ENCODE data around the gene PANK4. TPM values are rescaled to one million over a fixed set of nuclear protein-coding genes. Genes with fewer than 3 reads are reported as not detected.

PANK4 gene
- polyA plus RNA-seq, 1 donor: 20.7 TPM

GRCh38 chr1:2502661-2503553 is 23.5 kb downstream of the PANK4 start:
- DNase-seq: no peak
- WGBS (ENCODE audit: insufficient coverage, low lambda C conversion rate): no CpG with 5 or more reads among the region's 36 CpGs
- Histone ChIP-seq H3K4me1 (ENCODE audit: control insufficient read depth, insufficient read depth, low read length) (peaks cover 5% of the 10 kb centered on the region), H3K27ac (ENCODE audit: low read length) (no peak overlapping the region), H3K9me3 (ENCODE audit: control insufficient read depth, low read depth, low read length) (peaks cover 3% of the 10 kb centered on the region), H3K27me3 (ENCODE audit: control insufficient read depth, insufficient read depth, low read length) (peaks cover 47% of the 10 kb centered on the region), H3K36me3 (ENCODE audit: control insufficient read depth, insufficient read depth, low read length) (peaks cover 5% of the 10 kb centered on the region), H3K4me3 (ENCODE audit: low read length) (no peak overlapping the region)

GRCh38 chr1:2502210-2502609 is 24.2 kb downstream of the PANK4 start:
- Histone ChIP-seq H3K27me3 (ENCODE audit: control insufficient read depth, insufficient read depth, low read length) (peaks cover 47% of the 10 kb centered on the region), H3K4me3 (ENCODE audit: low read length) (no peak overlapping the region), H3K9me3 (ENCODE audit: control insufficient read depth, low read depth, low read length) (peaks cover 3% of the 10 kb centered on the region), H3K36me3 (ENCODE audit: control insufficient read depth, insufficient read depth, low read length) (no peaks in the 10 kb centered on the region), H3K27ac (ENCODE audit: low read length) (no peak overlapping the region), H3K4me1 (ENCODE audit: control insufficient read depth, insufficient read depth, low read length) (peaks cover 5% of the 10 kb centered on the region)
- WGBS (ENCODE audit: insufficient coverage, low lambda C conversion rate): no CpG with 5 or more reads among the region's 34 CpGs
- DNase-seq: no peak

GRCh38 chr1:2501820-2502119 is 24.6 kb downstream of the PANK4 start:
- WGBS (ENCODE audit: insufficient coverage, low lambda C conversion rate): no CpG with 5 or more reads among the region's 7 CpGs

GRCh38 chr1:2501041-2501819 is 25.2 kb downstream of the PANK4 start:
- no peak for DNase-seq
- Histone ChIP-seq H3K27ac (ENCODE audit: low read length) (no peak overlapping the region), H3K4me3 (ENCODE audit: low read length) (no peak overlapping the region), H3K4me1 (ENCODE audit: control insufficient read depth, insufficient read depth, low read length) (peaks cover 5% of the 10 kb centered on the region), H3K27me3 (ENCODE audit: control insufficient read depth, insufficient read depth, low read length) (peaks cover 47% of the 10 kb centered on the region), H3K36me3 (ENCODE audit: control insufficient read depth, insufficient read depth, low read length) (no peaks in the 10 kb centered on the region), H3K9me3 (ENCODE audit: control insufficient read depth, low read depth, low read length) (peaks cover 3% of the 10 kb centered on the region)
- WGBS (ENCODE audit: insufficient coverage, low lambda C conversion rate): no CpG with 5 or more reads among the region's 28 CpGs

More at GRCh38 chr1:2501820-2502119, 24.6 kb downstream of the PANK4 start:
- no peak for DNase-seq
- Histone ChIP-seq H3K27me3 (ENCODE audit: control insufficient read depth, insufficient read depth, low read length) (peaks cover 47% of the 10 kb centered on the region), H3K27ac (ENCODE audit: low read length) (no peak overlapping the region), H3K4me1 (ENCODE audit: control insufficient read depth, insufficient read depth, low read length) (peaks cover 5% of the 10 kb centered on the region), H3K9me3 (ENCODE audit: control insufficient read depth, low read depth, low read length) (peaks cover 3% of the 10 kb centered on the region), H3K4me3 (ENCODE audit: low read length) (no peak overlapping the region), H3K36me3 (ENCODE audit: control insufficient read depth, insufficient read depth, low read length) (no peaks in the 10 kb centered on the region)

- no CpG with 5 or more reads among the region's 19 CpGs for WGBS (ENCODE audit: insufficient coverage, low lambda C conversion rate)
- Histone ChIP-seq H3K36me3 (ENCODE audit: control insufficient read depth, insufficient read depth, low read length) (no peaks in the 10 kb centered on the region), H3K9me3 (ENCODE audit: control insufficient read depth, low read depth, low read length) (peaks cover 3% of the 10 kb centered on the region), H3K4me1 (ENCODE audit: control insufficient read depth, insufficient read depth, low read length) (peaks cover 5% of the 10 kb centered on the region), H3K4me3 (ENCODE audit: low read length) (no peak overlapping the region), H3K27me3 (ENCODE audit: control insufficient read depth, insufficient read depth, low read length) (peaks cover 40% of the 10 kb centered on the region), H3K27ac (ENCODE audit: low read length) (no peak overlapping the region)
- DNase-seq: no peak
These were observed 26.3 kb downstream of the PANK4 start for GRCh38 chr1:2499986-2500596.

- Histone ChIP-seq H3K4me3 (ENCODE audit: low read length) (no peak overlapping the region), H3K27ac (ENCODE audit: low read length) (no peak overlapping the region), H3K27me3 (ENCODE audit: control insufficient read depth, insufficient read depth, low read length) (peaks cover 32% of the 10 kb centered on the region), H3K4me1 (ENCODE audit: control insufficient read depth, insufficient read depth, low read length) (peaks cover under 1% of the 10 kb centered on the region), H3K36me3 (ENCODE audit: control insufficient read depth, insufficient read depth, low read length) (no peaks in the 10 kb centered on the region), H3K9me3 (ENCODE audit: control insufficient read depth, low read depth, low read length) (peaks cover under 1% of the 10 kb centered on the region)
- no peak for DNase-seq
- WGBS (ENCODE audit: insufficient coverage, low lambda C conversion rate): no CpG with 5 or more reads among the region's 4 CpGs
These were observed 27.1 kb downstream of the PANK4 start for GRCh38 chr1:2499260-2499659.

- H3K9me3 ChIP-seq (ENCODE audit: control insufficient read depth, low read depth, low read length): no peaks in the 10 kb centered on the region
- no CpG with 5 or more reads among the region's 19 CpGs for WGBS (ENCODE audit: insufficient coverage, low lambda C conversion rate)
- H3K27me3 ChIP-seq (ENCODE audit: control insufficient read depth, insufficient read depth, low read length): peaks cover 26% of the 10 kb centered on the region
- H3K4me3 ChIP-seq (ENCODE audit: low read length): no peak overlapping the region
- H3K4me1 ChIP-seq (ENCODE audit: control insufficient read depth, insufficient read depth, low read length): peaks cover 4% of the 10 kb centered on the region
- no peak overlapping the region for H3K27ac ChIP-seq (ENCODE audit: low read length)
- no peaks in the 10 kb centered on the region for H3K36me3 ChIP-seq (ENCODE audit: control insufficient read depth, insufficient read depth, low read length)
- no peak for DNase-seq
These were observed 27.7 kb downstream of the PANK4 start for GRCh38 chr1:2498648-2499047.

- Histone ChIP-seq H3K4me3 (ENCODE audit: low read length) (no peak overlapping the region), H3K27ac (ENCODE audit: low read length) (no peak overlapping the region), H3K27me3 (ENCODE audit: control insufficient read depth, insufficient read depth, low read length) (peaks cover 19% of the 10 kb centered on the region), H3K9me3 (ENCODE audit: control insufficient read depth, low read depth, low read length) (no peaks in the 10 kb centered on the region), H3K36me3 (ENCODE audit: control insufficient read depth, insufficient read depth, low read length) (no peaks in the 10 kb centered on the region), H3K4me1 (ENCODE audit: control insufficient read depth, insufficient read depth, low read length) (peaks cover 7% of the 10 kb centered on the region)
- DNase-seq: no peak
- no CpG with 5 or more reads among the region's 4 CpGs for WGBS (ENCODE audit: insufficient coverage, low lambda C conversion rate)
These were observed 28.5 kb downstream of the PANK4 start for GRCh38 chr1:2497891-2498290.

- Histone ChIP-seq H3K4me3 (ENCODE audit: low read length) (no peak overlapping the region), H3K36me3 (ENCODE audit: control insufficient read depth, insufficient read depth, low read length) (no peaks in the 10 kb centered on the region), H3K9me3 (ENCODE audit: control insufficient read depth, low read depth, low read length) (no peaks in the 10 kb centered on the region), H3K27ac (ENCODE audit: low read length) (no peak overlapping the region), H3K4me1 (ENCODE audit: control insufficient read depth, insufficient read depth, low read length) (peaks cover 7% of the 10 kb centered on the region), H3K27me3 (ENCODE audit: control insufficient read depth, insufficient read depth, low read length) (peaks cover 12% of the 10 kb centered on the region)
- DNase-seq: no peak
- no CpG with 5 or more reads among the region's 26 CpGs for WGBS (ENCODE audit: insufficient coverage, low lambda C conversion rate)
These were observed 29.6 kb downstream of the PANK4 start for GRCh38 chr1:2496746-2497145.

GRCh38 chr1:2496087-2496622 is 30.2 kb downstream of the PANK4 start:
- DNase-seq: no peak
- peaks cover 6% of the 10 kb centered on the region for H3K27me3 ChIP-seq (ENCODE audit: control insufficient read depth, insufficient read depth, low read length)
- WGBS (ENCODE audit: insufficient coverage, low lambda C conversion rate): no CpG with 5 or more reads among the region's 28 CpGs
- H3K36me3 ChIP-seq (ENCODE audit: control insufficient read depth, insufficient read depth, low read length): no peaks in the 10 kb centered on the region
- H3K4me1 ChIP-seq (ENCODE audit: control insufficient read depth, insufficient read depth, low read length): peaks cover 7% of the 10 kb centered on the region
- no peak overlapping the region for H3K27ac ChIP-seq (ENCODE audit: low read length)
- H3K4me3 ChIP-seq (ENCODE audit: low read length): no peak overlapping the region
- H3K9me3 ChIP-seq (ENCODE audit: control insufficient read depth, low read depth, low read length): no peaks in the 10 kb centered on the region
